Kidney glomerular epithelial cell (primary cell): ENCODE measurements around the gene EHD2.
"Not testable (repeated sequence)": the region's sequence is repeated elsewhere in the genome, so short reads cannot be mapped to it uniquely, and the experiment has no call there.

Source experiments
- DNase-seq: peaks from one replicate; lab custom pipeline; 2025; lab: John Stamatoyannopoulos, UW

Gene EHD2

DNA sequence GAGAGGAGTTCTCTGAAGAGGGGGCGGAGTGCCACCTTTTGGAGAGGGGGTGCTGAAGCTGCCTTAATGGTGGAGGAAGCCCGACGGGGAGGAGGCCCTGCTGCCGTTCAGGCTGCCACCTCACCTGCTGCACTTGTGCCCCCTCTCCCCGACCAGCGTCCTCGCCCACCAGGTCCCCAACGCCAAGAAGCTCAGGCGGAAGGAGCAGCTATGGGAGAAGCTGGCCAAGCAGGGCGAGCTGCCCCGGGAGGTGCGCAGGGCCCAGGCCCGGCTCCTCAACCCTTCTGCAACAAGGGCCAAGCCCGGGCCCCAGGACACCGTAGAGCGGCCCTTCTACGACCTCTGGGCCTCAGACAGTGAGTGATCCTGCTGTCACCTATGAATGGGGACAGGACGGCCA lies 37.5 kb downstream of the EHD2 start:
- DNase-seq, result no peak

DNA sequence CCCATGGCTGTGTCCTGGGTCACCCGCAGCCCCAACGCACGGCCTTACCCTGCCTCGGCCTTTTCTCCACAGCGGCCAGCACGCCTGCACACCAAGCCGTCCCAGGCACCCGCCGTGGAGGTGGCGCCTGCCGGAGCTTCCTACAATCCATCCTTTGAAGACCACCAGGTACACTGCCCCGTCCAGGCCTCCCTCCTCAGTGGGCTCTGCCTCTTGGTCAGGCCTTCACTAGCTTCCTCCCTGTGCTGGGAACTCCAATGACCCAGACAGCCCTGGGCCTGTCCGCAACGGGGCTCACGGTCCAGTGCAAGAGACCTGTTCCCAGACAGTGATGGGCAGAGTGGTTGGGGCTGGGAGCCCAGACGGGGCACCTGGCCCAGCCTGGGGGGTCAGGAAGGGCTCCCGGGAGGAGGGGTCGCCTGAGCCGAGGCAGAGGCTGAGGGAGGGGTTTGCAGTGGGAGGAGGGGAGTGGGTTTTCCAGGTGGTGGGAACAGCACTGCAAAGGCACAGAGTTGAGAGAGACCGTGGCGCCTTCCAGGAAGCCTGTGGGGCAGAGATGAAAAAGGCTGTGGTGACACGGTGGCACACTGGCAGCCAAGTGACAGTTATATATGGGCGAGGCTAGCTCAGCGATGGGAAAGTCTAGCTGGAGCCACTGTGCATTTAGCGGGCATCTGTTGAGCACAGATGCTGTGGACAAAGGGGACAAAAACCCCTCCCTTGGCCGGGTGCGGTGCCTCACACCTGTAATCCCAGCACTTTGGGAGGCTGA lies 39.4 kb downstream of the EHD2 start:
- no peak for DNase-seq

DNA sequence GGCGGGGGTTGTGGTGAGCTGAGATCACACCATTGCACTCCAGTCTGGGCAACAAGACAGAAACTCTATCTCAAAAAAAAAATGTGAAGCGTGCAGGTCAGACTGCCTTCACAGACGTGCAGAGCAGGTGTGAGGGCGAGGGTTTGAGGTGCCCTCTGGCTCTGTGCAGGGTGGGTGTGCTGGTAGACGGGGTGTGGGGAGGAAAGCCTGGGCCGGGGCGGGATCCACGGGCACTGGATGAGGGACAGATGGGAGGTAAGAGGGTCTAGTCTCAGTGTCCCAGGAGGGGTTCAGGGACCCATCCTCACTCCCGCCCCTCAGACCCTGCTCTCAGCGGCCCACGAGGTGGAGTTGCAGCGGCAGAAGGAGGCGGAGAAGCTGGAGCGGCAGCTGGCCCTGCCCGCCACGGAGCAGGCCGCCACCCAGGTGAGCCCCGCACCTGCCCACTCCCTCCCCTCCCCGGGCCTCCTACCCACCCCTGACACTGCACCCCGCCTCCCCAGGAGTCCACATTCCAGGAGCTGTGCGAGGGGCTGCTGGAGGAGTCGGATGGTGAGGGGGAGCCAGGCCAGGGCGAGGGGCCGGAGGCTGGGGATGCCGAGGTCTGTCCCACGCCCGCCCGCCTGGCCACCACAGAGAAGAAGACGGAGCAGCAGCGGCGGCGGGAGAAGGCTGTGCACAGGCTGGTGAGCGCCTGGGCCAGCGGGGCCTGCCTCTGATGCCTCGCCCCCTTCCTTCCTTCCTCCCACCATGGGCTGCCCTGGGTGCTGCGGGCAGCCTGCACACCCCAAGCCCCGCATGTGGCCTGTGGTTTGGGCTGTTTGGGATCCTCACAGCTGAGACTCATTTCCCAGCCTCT lies 41.2 kb downstream of the EHD2 start:
- no peak for DNase-seq

DNA sequence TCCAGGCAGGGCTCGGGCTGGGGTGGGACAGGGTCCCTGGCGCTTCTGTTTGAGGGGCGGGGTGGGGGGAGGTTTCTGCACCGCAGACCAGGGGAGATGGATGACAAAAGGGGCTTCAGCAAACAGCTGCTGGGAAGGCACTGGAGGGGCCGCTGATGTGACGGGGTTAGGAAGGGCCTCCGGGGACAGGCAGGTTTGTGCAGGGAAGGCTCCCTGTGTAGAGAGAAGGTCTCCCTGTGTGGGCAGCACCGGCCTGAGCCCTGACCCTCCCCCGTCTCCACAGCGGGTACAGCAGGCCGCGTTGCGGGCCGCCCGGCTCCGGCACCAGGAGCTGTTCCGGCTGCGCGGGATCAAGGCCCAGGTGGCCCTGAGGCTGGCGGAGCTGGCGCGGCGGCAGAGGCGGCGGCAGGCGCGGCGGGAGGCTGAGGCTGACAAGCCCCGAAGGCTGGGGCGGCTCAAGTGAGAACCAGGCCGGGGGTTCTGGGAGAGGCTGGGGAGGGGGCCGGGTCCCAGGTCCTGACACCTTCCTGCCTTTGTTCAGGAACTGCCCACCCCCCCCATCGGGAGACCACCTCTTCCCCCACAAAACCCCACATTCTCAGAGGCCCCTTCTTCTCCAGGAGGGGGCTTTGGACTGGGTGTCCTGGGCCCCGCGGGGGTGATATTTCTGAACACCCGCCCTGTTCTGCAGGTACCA lies 42.0 kb downstream of the EHD2 start:
- DNase-seq, result no peak

DNA sequence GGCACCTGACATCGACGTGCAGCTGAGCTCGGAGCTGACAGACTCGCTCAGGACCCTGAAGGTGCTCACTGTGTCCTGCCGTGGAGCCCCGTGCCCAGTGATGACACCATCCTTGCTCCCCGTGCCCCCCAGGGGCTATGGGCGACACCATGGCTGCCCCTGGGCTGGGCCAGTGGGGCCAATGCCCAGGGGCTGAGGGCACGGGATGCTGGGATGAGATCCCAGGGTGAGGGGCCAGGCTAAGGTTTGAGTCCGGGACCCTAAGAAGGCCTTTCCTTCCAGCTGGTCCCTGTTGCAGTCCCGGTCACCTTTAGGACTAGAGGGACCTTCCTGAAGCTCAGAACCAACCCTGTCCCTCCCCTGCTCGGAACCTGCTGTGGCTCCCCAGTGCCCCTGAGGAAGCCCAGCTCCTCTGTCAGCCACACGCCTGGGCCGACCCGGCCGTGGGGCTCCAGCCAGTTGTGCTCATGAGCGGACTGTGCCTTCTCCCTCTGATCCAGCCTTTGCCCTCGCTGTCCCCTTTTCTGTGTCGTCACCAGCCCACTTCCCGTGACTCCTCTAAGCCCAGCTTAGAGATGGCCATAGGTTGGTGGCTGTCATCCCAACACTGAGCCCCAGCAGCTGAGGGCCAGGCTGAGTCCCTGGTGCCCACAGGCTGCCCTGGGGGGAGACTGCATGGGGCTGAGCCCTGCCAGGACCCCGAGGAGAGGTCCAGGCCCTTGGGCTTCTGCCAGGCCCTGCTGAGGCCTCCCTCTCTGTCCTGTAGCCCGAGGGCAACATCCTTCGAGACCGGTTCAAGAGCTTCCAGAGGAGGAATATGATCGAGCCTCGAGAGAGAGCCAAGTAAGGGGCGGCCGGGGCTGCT lies 42.8 kb downstream of the EHD2 start:
- DNase-seq, result no peak

DNA sequence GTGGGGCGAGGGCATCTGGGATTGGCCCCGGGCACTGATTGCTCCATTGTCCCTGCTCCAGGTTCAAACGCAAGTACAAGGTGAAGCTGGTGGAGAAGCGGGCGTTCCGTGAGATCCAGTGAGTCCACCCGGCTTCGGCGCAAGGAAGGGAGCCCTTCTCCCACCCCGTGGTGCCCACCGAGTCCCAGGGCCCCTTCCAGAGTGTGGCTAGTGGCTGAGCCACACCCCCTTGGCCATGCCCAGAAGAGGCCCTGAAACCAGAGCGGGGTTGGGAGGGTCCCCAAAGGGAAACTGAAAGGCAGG lies 43.4 kb downstream of the EHD2 start:
- DNase-seq, result no peak

DNA sequence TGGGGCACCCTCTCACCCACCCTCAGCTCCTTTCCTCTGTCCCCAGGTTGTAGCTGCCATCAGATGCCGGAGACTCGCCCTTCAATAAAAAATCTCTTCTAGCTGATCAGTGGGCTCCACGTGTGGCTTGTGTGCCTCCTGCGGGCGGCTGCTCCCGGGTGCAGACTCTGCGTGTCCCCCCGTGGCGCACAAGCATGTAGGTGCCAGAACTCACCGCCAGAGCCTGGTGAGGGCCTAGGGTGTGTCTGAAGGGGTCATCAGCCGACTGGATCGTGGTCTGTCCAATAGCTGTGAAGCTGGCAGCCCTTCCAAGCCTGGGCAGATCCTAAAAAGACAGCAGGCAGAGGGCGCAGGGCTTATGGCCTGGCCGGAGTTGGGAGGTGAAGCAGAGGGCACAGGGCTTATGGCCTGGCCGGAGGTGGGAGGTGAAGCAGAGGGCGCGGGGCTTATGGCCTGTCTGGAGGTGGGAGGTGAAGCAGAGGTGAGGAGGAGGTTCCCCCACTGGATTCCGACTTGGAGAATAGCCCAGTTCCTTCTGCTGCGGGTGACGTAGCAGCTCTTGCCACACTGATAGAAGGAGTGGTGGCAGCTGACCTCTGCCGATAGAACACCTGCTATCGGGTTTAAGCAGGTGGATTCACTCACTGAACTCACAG lies 43.9 kb downstream of the EHD2 start:
- no peak for DNase-seq

DNA sequence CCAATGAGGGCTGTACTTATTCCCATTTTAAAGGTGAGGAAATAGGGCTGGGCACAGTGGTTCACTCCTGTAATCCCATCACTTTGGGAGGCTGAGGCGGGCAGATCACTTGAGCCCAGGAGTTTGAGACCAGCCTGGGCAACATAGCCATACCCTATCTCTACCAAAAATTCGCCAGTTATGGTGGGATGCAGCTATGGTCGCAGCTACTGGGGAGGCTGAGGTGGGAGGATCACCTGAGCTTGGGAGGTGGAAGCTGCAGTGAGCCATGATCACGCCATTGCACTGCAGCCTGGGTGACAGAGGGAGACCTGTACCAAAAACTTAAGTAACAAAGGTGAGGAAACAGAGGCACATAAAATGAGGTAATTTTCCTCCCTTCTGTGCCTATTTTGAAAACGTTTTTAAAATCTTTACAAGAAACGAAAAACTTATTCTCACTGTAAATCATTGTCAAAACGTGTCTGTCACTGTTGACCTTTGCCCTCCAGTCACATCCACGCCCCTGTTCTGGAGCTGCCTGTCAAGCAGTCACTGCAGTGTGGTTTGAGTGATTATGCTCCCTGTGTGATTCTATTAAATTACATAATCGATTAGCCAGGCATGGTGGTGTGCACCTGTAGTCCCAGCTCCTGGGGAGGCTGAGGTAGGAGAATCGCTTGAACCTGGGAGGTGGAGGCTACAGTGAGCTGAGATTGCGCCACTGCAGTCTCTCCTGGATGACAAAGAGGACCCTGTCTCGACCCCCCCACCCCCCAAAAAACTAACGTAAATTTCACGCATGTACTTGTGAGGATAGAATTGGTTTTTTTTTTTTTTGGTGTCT lies 44.6 kb downstream of the EHD2 start:
- no peak for DNase-seq

DNA sequence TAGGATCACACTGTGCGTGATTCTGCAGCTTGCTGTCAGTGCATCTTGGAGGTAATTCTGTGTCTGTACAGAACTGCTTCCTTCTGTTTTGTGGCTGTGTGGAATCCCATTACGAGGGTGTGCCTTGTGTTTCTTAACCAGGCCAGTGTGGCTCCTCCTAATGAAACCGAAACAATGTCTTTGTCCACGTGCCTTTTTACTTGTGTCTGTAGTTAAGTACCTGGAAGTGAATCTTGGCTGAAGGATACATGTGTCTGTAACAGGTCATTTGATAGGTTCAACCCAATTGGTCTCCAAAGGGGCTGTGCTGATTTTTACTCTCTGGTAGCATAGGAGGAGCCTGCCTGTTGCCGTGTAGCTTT lies 45.2 kb downstream of the EHD2 start:
- DNase-seq, result no peak

DNA sequence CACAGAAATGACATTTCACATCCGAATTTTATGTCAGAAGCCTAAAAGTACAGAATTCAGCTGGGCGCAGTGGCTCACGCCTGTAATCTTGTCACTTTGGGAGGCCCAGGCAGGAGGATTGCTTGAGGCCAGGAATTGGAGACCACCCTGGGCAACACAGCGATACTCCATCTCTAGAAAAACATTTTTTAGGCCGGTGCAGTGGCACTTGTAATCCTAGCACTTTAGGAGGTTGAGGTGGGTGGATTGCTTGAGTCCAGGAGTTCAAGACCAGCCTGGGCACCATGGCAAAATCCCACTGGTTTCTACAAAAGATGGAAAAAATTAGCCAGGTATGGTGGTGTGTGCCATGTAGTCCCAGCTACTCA lies 47.4 kb downstream of the EHD2 start:
- no peak for DNase-seq

DNA sequence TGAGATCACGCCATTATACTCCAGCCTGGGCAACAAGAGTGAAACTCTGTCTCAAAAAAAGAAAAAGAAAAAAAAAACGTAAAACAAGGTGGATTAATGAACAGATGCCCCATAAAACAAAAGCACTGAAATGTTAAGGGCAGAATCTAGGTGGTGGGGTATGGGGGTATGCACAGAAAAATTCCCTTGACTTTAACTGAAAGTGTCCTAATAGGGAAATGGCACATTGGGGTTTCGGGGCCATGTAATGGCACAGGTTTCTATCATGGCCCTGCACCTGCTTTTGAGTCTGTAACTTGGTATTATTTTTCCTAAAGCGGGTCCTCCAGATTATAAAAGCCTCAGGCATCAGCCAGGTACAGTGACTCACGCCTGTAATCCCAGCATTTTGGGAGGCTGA lies 48.3 kb downstream of the EHD2 start:
- DNase-seq, result no peak

DNA sequence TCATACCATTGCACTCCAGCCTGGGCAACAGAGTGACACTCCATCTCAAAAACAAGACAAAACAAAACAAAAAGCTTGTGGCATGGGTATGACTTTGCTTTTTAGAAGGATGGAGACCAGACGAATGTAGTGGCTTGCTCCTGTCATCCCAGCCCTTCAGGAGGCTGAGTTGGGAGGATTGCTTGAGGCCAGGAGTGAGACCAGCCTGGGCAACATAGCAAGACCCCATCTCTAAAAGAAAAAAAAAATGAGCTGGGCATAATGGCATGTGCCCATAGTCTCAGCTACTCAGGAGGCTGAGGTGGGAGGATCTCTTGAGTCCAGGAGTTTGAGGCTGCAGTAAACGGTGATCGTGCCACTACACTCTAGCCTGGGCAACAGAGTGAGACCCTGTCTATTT lies 48.9 kb downstream of the EHD2 start:
- DNase-seq, result no peak

DNA sequence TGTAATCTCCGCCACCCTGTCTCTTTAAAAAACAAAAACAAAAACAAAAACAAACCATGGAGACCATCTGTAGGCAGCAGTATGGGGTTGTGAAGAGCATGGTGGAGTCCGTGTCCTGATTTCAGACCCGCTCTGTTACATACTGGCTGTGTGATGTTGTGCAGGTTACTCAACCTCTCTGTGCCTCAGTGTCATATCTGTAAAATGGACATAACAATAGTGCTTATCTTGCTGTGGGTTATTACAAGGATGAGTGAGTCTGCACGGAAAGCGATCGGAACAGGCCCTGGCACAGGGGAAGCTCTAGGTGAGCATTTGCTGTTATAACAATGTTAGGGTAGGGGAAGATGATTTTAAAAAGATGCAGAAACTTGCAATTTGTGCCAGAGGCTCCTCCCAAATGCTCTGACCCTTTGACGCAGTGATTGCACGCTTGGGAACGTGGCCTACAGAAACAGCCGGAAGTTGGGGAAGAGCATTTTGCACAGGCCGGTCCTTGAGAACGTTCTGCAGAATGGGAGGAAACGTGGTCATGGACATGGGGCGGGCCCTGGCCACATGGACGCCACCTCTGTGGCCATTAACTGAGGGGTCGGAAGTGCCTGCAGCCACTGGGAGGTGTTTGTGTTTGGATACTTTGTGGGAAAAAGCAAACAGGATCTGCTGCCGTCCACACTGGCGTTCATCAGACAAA lies 49.5 kb downstream of the EHD2 start:
- DNase-seq, result no peak

DNA sequence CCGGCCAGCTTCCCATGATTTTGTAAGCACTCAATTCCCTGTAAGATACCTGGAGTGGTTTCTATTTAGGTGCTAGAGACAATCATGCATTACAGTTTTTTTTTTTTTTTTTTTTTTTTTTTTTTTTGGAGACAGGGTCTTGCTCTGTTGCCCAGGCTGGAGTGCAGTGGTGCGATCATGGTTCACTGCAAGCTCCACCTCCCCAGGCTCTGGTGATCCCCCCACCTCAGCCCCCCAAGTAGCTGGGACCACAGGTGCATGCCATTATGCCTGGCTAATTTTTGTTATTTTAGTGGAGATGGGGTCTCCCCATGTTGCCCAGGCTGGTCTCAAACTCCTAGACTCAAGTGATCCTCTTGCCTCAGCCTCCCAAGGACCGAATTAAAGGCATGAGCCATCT lies 51.5 kb downstream of the EHD2 start:
- not testable (repeated sequence) for DNase-seq

DNA sequence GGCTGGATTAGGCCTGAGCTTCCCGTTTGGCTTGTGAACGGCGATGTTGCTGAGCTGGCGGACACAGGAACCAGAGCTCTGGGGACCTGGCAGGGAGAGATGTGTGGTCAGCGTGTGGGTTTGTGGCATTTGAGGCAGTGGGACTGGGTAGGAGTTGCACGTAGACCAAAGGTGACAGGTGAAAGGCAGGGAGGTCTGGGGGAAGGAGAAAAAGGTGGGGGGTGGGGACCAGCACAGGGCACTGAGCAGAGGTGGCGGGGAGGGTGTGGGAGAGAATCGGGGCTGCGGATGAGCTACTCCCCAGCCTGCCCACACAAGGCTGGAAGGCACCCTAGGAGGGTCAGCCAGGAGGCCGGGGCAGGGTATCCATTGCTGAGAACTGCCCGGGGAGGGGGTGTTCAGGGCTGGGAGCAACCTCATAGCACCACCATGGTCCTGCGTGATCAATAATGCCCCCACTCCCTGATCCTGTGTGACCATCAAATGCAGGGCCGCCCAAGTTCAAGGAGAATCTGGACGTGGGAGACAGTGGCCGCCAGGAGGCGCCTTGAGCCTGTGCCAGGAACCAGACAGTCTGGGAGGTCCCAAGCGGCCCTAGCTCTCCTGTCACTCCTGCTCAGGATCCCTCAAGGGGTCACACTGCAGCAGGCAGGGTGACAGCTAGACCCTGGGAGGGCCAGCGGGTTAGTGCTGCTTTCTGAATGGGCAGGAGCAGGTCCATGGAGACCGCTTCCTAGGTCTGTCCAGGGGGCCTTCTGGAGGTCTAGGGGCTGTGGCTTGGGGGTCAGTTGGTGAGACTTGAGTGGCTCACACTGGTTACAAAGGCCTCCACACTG lies 52.5 kb downstream of the EHD2 start:
- no peak for DNase-seq

DNA sequence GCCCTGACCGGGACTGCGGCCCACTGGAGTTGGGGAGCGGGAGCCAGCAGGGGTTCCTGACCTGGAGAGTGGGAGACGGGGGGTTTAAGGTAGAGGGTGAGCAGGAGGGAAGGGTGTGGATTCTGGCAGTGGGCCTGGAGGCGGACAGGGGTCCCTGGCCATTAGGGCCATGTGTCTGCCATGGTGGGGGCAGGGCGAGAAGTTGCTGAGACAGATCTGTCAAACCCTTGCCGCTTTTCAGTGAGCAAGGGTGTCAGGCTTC lies 53.1 kb downstream of the EHD2 start:
- no peak for DNase-seq

DNA sequence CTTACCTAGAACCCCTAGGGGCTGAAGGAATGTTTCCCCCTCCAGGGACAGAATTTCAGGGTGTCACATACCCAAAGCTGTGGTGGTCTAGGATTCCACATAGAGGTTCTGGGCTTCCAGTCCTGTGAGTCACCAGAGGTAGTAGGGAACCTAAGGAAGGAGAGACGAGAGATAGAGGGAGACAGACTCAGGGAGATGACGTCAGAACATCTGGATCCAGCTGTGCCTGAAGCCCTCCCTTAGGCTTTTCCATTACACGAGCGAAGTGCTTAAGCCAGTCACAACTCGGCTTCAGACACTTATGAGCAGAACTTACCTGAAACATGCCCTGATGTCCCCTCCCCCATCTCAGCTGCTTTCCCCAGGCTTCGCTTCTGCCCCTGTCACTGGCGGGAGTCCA lies 53.4 kb downstream of the EHD2 start:
- DNase-seq, result no peak

DNA sequence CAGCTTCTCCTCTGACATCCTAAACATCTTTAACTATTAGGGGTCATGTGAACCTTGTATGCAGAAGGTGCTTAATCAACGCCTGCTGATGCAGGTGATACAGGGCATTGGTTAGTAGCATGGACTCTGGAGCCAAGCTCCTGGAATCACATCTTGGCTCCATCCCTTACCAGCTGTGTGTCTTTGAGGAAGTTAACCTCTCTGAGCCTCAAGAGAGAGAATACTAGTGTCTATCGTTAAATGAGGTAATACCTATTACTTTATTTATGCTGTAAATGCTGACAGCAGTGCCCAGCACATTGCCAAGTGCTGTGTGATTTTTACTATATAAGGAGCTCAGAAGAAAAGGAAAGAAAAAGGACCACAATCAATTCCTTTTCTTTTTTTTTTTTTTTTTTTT lies 54.1 kb downstream of the EHD2 start:
- DNase-seq, result no peak

DNA sequence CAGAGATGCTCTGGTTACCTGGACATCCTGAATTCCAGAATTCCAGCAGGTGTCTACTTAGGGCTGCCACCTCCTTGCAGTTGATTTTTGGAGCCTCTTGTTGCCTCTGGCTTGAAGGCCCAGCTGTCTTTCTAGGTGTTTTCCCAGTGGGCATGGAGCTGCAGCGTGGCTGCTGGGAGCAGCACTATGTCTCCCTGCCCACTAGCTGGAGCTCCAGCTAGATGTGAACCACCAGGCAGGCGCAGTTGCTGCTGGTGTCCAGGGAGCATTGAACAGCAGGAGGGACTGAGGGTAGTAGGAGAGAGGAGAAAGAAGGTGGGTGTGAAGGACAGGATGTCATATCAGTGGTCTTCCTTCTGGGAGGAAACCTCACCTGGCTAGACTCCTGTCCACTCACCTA lies 55.4 kb downstream of the EHD2 start:
- no peak for DNase-seq

DNA sequence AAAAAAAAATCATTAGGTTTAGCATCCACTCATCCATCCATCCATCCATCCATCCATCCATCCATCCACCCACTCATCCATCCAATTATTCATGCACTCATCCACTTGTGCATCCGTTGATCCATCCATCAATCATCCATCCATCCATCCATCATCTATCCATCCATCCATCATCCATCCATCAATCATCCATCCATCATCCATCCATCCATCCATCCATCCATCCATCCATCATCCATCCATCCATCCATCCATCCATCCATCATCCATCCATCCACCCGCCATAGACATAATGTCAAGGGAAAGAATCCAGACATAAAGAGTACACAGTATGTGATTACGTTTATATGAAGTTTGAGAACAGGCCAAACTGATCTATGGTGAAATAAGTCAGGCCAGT lies 56.3 kb downstream of the EHD2 start:
- no peak for DNase-seq
